H1 (cell line): ENCODE data around the gene ARHGAP15. TPM values are rescaled to one million over a fixed set of nuclear protein-coding genes. Genes with fewer than 3 reads are reported as not detected.

Experiments
- CHD7 ChIP-seq: fragments of 300-600 bp; sonication (generic); IDR thresholded peaks from 2 replicates; pipeline ENCODE4 v1.7.1; 2012; ENCODE audit warnings: low read length, moderate library complexity, mild to moderate bottlenecking, inconsistent platforms; ENCODE audit not compliant: insufficient replicate concordance
- KDM4A ChIP-seq: IDR thresholded peaks from one replicate; pipeline ENCODE4 v1.7.1; 2012; ENCODE audit warnings: low read depth, mild to moderate bottlenecking, moderate library complexity, low read length, inconsistent platforms; ENCODE audit not compliant: severe bottlenecking
- polyA plus RNA-seq, 7 experiments: library from polyadenylated mRNA; depleted of rRNA in 3 of 7; stranded (reverse) in 5 of 7; unstranded in 2 of 7; fragments of >200 nt in 5 of 7; fragments of 200-250 nt in 2 of 7; gene quantifications; 1 replicate in 5 of 7; 2 replicates in 1 of 7; 4 replicates in 1 of 7; pipeline versions ENCODE4 v1.2.1 to v1.2.3, GENCODE V29; 2011 to 2013; ENCODE audit warnings: missing spikeins in 2 of 7, mixed read lengths in 2 of 7
- total RNA-seq: library from RNA; stranded (reverse); fragmentation: NEBNext Ultra II Directional; extraction: Animal tissue kit (Norgen Biotek cat#: 25700); gene quantifications from 2 replicates; pipeline ENCODE4 v1.2.1, GENCODE V29; 2021

Gene ARHGAP15
- total and polyA plus RNA-seq, 2 of the 8 experiments (the other 6 are each of a cell fraction or from before 2014, with no cell fraction given), result not detected

- no peak for TF ChIP-seq CHD7
- no peak for TF ChIP-seq KDM4A
- TF ChIP-seq, all 59 proteins: peak for 0
These were observed 322.5 kb downstream of the ARHGAP15 start (continued) for GRCh38 chr2:143451642-143452281.
